GM13976 (cell line): ENCODE results near the gene RIN3.

Experiments
- DNase-seq: peaks from one replicate; pipeline ENCODE4 v3.0.0; 2012; ENCODE audit warnings: low spot score
- in situ Hi-C: fragments of 300-500 bp; cut with MboI; formaldehyde crosslinking; loops from one replicate; pipeline ENCODE4 v1.12.0; 2022; ENCODE audit warnings: low sequenced_read_pairs, mixed read lengths, inconsistent platforms; ENCODE audit not compliant: unreplicated experiment
- TF ChIP-seq, protein P1 (sequence below): IDR thresholded peaks from 2 replicates; pipeline ENCODE4 v1.5.1; 2012; ENCODE audit warnings: borderline replicate concordance, mild to moderate bottlenecking; ENCODE audit not compliant: insufficient read depth; ENCODE audit errors: extremely low read depth, missing control alignments, control extremely low read depth

Gene RIN3

DNA sequence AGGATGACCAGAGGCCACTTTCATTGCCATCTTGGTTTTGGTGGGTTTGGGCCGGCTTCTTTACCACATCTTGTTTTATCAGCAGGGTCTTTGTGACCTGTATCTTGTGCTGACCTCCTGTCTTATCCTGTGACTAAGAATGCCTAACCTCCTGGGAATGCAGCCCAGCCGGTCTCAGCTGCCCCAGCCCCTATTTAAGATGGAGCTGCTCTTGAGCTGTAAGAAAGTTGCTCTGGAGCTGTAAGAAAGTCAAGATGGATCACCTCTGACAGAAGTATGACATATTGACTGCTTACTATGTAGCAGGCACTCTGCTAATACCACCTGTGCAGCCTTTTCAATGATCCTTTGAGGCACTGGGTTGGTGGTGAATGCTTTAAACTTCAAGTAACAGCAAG, 52.1 kb downstream of the RIN3 start:
- no peak for DNase-seq
- TF ChIP-seq, protein P1, sequence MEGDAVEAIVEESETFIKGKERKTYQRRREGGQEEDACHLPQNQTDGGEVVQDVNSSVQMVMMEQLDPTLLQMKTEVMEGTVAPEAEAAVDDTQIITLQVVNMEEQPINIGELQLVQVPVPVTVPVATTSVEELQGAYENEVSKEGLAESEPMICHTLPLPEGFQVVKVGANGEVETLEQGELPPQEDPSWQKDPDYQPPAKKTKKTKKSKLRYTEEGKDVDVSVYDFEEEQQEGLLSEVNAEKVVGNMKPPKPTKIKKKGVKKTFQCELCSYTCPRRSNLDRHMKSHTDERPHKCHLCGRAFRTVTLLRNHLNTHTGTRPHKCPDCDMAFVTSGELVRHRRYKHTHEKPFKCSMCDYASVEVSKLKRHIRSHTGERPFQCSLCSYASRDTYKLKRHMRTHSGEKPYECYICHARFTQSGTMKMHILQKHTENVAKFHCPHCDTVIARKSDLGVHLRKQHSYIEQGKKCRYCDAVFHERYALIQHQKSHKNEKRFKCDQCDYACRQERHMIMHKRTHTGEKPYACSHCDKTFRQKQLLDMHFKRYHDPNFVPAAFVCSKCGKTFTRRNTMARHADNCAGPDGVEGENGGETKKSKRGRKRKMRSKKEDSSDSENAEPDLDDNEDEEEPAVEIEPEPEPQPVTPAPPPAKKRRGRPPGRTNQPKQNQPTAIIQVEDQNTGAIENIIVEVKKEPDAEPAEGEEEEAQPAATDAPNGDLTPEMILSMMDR = no peak

DNA sequence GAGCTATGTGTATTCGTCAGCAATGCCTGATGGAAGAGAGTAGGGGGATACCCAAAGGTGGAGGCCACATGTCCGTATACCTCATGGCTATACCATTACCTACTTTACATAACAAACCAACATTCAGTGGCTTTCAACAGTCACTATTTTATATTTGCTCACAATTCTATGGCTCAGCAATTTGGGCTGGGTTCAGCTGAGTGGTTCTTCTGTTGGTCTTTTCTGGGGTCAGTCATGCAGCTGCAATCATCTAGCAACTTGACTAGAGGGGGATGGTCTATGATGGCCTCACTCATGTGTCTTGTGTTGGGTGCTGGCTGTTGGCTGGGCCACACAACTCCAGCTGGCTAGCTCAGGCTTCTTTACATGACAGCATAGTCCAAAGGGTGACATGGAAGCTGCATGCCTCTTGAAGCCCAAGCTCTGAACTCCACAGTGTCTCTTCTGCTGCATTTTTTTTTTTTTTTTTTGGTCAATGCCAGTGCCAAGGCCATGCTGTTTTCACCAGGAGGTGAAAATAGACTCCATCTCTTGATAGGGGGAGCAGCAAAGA, 53.7 kb downstream of the RIN3 start:
- TF ChIP-seq, protein P1 = no peak
- in situ Hi-C loops = no loop called here
- no peak for DNase-seq

More for the DNA sequence above, 52.1 kb downstream of the RIN3 start:
- in situ Hi-C loops = no loop called here

DNA sequence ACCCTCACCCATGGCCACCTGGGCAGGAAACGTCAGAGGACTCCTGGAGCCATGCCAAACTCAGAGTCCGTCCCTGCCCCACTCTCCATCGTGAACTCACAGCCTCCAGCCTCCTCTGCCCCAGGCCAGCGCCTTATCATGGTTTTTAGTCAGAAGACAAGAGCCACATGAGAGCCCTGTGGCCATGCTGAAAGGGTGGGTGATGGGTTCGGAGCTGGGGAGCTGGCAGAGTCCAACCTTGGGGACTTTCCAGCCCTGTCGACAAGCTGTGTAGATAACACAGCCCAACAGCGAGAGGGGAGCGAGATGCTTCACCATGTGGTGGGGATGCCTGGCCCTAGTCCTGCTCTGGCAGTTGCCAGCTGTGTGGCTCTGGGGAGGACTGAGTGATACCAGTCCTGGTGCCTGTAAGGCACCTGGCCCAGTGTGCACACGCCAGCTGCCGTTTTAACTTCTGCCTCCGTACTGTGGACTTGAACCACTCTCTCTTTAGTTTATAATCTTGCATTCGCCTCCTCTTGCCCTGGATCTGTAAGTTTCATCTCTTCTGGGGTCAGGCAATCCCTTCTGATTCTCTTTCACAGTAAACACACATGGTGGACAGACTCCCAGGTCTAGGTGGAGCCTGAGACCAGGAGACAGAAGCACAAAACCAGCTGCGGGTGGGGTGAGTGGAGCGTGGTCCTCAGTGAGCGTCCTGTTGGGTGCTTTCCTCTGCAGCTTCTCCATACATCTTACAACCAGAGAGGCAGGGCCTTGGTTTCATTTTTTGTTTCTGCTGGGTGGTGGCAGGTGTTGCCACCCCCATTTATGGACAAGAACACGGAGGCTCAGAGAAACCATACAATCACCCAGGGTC, 55.3 kb downstream of the RIN3 start:
- TF ChIP-seq, protein P1 = no peak
- in situ Hi-C loops = no loop called here
- peak; percentile 77 for DNase-seq

DNA sequence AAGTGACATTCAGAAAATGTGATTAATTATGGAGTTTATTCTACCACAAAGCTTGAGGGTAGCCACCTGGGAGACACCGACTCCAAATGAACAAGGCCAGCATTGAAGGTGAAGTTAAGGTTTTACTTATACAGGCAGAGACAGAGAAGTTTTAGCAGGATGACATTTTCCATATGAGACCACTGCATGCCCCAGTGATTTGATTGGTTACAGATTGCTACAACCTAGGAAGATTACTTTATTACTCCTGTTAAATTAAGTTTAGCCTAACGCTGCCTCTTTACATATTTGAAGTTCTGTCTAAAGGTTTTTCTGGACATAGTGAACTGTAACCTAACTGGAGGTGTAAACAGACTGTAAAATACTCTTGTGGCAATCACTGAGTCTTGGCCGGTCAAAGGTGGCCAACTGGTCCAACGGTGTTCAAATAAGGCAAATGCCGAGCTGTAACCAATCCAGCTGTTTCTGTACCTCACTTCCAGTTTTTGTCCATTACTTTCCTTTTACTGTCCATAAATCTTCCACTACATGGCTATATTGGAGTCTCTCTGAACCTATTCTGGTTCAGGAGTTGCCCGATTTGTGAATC, 57.2 kb downstream of the RIN3 start:
- no peak for DNase-seq
- in situ Hi-C loops = no loop called here
- TF ChIP-seq, protein P1 = no peak

DNA sequence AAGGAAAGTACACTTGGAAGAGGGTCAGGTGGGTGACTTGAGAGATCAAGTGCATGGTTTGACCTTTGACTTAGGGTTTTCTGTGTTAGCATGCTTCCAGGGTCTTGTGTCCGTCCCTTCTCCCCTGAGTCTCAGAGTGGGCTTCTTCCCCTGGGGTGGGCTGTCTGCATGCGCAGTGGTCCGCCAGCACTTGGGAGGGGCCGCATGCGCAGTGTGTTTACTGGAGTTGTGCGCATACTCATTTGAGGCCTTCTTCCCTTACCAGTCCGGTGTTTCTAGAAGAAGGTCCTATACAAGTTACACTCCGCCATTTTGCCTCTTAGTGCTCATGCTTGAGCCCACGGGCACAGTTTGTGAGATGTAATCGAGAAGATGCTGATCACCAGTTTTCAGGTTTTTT, 58.5 kb downstream of the RIN3 start:
- TF ChIP-seq, protein P1 = no peak
- in situ Hi-C loops = no loop called here
- DNase-seq = no peak

DNA sequence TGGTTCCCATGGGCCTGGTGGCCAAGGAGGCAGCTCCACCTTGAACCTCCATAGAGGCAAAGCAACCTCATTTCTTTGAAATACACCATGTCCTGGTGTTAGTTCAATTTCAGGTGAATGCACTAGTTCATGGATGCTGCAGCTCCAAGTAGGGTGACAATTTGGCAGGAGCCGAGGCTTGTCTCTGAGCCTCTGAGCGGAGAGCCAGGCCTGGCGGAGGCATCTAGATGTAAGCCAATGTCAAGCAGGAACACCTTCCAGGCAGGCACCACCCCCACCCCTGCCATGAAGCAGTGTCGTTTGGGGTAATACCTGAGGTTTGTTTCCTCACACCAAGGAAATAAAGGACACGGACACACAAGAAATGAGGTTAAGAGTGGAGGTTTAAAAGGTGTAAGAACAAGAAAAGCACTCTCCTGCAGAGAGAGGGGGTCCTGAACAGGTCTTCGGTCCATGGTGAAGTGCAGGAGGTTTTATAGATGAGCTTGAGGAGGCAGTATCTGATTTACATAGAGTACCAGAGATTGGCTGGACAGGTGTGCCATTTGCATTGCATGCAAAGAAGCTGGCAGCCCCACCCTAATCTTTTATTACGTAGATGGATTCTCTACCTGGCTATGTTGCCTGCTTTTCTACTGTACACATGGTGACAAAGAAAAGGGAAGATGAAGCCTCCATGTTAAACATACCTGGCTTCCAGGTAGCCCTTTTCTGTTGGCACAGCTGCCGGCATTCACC, 60.3 kb downstream of the RIN3 start:
- no peak for DNase-seq
- TF ChIP-seq, protein P1 = no peak
- in situ Hi-C loops = no loop called here
